IMR-90 (cell line): ENCODE measurements around the gene EMC8.

Experiments
- CEBPB ChIP-seq: IDR thresholded peaks from 2 replicates; pipeline ENCODE4 v1.6.1; 2012; ENCODE audit warnings: low read depth, low read length, improper control_type of control experiment
- CHD1 ChIP-seq: IDR thresholded peaks from 2 replicates; pipeline ENCODE4 v1.6.1; 2012; ENCODE audit warnings: low read depth, low read length, improper control_type of control experiment
- MAZ ChIP-seq: IDR thresholded peaks from 2 replicates; pipeline ENCODE4 v1.6.1; 2012; ENCODE audit warnings: low read depth, mild to moderate bottlenecking, low read length, improper control_type of control experiment, moderate library complexity, borderline replicate concordance
- POLR2A ChIP-seq: IDR thresholded peaks from 2 replicates; pipeline ENCODE4 v1.6.1; 2012; ENCODE audit warnings: mild to moderate bottlenecking, low read depth, low read length
- RFX5 ChIP-seq: IDR thresholded peaks from 2 replicates; pipeline ENCODE4 v1.8.0; 2012; ENCODE audit warnings: low read depth, mild to moderate bottlenecking, low read length, moderate library complexity
- TF ChIP-seq, protein P1 (sequence below): conservative IDR thresholded peaks from 2 replicates; pipeline ENCODE4 v1.5.1; 2012; ENCODE audit warnings: mild to moderate bottlenecking, low read depth, low read length, improper control_type of control experiment
- TF ChIP-seq, protein P2 (sequence below): fragments of 150-350 bp; IDR thresholded peaks from 2 replicates; pipeline ENCODE4 v1.6.1; 2017; ENCODE audit warnings: mild to moderate bottlenecking, antibody characterized with exemption, low read length, low read depth

DNA sequence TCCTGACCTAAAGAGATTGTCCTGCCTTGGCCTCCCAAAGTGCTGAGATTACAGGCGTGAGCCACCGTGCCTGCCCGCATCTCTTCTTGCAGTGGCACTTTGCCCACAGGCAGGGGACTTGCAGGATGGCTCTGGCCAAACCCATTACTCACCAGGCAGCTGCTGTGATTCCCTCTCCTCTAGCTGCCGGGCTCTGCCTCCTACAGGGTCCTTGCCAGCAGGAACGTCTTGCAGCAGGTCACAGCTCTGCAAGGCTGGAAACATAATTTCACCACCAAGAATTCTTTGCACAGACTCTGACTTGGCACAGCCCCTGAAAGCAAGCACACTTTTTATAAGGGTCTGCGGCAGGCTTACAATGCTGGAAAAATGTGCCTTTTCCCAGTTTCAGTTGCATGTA is 20.4 kb upstream of the EMC8 start:
- TF ChIP-seq, protein P1, sequence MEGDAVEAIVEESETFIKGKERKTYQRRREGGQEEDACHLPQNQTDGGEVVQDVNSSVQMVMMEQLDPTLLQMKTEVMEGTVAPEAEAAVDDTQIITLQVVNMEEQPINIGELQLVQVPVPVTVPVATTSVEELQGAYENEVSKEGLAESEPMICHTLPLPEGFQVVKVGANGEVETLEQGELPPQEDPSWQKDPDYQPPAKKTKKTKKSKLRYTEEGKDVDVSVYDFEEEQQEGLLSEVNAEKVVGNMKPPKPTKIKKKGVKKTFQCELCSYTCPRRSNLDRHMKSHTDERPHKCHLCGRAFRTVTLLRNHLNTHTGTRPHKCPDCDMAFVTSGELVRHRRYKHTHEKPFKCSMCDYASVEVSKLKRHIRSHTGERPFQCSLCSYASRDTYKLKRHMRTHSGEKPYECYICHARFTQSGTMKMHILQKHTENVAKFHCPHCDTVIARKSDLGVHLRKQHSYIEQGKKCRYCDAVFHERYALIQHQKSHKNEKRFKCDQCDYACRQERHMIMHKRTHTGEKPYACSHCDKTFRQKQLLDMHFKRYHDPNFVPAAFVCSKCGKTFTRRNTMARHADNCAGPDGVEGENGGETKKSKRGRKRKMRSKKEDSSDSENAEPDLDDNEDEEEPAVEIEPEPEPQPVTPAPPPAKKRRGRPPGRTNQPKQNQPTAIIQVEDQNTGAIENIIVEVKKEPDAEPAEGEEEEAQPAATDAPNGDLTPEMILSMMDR, result no peak
- TF ChIP-seq MAZ, result no peak
- no peak for TF ChIP-seq RFX5
- TF ChIP-seq CHD1, result no peak
- TF ChIP-seq, protein P2, sequence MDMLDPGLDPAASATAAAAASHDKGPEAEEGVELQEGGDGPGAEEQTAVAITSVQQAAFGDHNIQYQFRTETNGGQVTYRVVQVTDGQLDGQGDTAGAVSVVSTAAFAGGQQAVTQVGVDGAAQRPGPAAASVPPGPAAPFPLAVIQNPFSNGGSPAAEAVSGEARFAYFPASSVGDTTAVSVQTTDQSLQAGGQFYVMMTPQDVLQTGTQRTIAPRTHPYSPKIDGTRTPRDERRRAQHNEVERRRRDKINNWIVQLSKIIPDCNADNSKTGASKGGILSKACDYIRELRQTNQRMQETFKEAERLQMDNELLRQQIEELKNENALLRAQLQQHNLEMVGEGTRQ, result no peak
- TF ChIP-seq CEBPB, result no peak
- TF ChIP-seq POLR2A, result no peak
